Measurements from ENCODE around the gene PARP12. TPM values are rescaled to one million over a fixed set of nuclear protein-coding genes. Genes with fewer than 3 reads are reported as not detected.
A peak's percentile ranks its signal among the peaks of the same experiment; 100 is the strongest.

PARP12 gene
- total RNA-seq, 2 donors from 2014 or later = 58.7 to 63.2 TPM

DNA sequence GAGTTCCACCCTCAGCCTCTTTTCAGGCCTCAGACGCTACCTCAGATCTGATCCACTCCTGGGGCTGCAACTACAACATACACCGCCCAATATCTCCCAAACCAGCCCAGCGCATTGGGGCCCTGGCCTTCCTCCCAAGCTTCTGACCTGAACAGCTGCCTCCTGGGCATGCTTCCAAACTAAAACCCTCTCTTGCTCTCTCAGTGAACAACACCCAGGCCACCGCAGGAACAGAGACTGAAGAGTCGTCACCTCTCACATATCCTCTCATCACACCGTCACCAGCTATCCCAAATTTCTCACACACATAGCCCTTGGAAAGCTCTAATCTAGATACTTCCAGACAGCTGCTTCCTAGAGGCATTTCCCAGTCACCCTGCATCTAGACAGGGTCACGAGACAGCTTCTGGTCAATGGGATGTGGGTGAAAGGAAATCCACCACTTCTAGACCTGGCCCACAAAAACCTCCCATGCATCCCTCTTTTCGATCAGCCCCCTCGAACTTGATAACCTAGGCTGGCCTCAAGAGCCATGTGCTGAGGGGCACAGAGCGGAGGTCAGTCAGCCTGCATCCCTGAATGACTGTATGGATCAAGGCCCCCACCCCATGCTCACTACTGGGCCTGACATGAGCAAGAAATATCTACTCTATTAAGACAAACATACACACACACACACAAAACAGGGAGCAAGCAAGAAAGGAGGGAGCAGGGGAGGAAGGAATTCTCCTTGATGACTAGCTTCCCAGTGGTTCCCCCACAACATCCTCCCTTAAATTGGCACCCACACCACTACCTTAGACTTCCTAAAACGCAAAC, 1.8 kb downstream of the PARP12 start:
- intact Hi-C loops (cut with DNase I, micrococcal nuclease) = no loop called here
- DNase-seq = peak; percentile 46 to 52

GRCh38 chr7:140060243-140060630, 2.5 kb downstream of the PARP12 start:
- intact Hi-C loops (cut with DNase I, micrococcal nuclease) = no loop called here
- ATAC-seq (peak; percentile 5), DNase-seq (no peak)

More for the DNA sequence above, 1.8 kb downstream of the PARP12 start:
- no peak for ATAC-seq

DNA sequence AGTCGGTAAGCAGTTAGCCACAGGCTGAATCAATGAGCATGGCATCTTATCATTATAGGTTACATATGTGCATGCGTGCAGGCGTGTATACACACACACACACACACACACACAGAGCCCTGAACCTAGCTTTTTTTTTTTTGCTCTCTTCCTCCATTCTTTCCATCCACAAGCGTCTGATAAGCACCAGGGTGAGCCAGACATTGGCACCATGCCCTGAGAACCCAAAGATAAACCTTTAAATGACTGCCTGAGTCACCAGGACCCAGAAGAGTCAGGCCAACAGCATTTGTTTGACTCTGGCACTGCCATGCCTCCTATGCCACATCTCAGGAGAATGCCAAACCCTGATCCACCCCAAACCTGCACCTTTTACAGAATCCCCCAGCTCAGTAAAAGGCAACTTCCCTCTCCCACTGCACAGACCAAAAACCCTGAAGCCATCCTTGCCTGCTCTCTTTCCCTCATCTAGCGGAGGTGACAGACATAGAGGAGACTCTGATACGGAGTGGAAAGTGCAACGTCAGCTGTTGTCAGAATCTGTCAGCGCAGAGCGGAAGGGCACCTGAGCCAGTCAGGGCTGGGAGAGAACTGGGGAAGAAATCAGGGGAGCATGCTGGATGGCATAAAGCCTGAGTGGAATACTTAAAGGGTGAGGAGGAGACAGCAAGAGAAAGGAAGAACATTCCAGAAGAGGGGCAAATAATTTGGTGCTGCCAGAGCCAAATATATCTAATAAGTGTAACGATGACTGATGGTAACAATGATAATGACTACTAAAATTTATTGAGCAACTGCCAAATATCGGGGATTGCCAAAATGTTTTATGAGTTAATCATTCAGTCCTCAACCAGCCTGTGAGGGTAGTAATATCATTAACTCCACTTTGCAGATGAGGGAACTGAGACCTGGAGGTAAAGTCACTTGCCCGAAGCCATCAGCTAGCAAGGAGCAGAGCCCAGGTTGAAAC, 3.2 kb downstream of the PARP12 start:
- DNase-seq = peak; percentile 91 to 92
- peak; percentile 69 for ATAC-seq
- intact Hi-C loops (cut with DNase I, micrococcal nuclease) = no loop called here

GRCh38 chr7:140058517-140058916, 4.2 kb downstream of the PARP12 start:
- ATAC-seq = no peak
- intact Hi-C loops (cut with DNase I, micrococcal nuclease) = no loop called here
- DNase-seq = no peak

GRCh38 chr7:140057143-140057535, 5.6 kb downstream of the PARP12 start:
- intact Hi-C loops (cut with DNase I, micrococcal nuclease) = no loop called here
- ATAC-seq (no peak), DNase-seq (no peak)

- DNase-seq (no peak), ATAC-seq (no peak)
- intact Hi-C loops (cut with DNase I, micrococcal nuclease) = no loop called here
Observed at GRCh38 chr7:140056431-140057142, 6.2 kb downstream of the PARP12 start.

GRCh38 chr7:140055833-140056232, 6.9 kb downstream of the PARP12 start:
- DNase-seq (no peak), ATAC-seq (no peak)
- intact Hi-C loops (cut with DNase I, micrococcal nuclease) = no loop called here

DNA sequence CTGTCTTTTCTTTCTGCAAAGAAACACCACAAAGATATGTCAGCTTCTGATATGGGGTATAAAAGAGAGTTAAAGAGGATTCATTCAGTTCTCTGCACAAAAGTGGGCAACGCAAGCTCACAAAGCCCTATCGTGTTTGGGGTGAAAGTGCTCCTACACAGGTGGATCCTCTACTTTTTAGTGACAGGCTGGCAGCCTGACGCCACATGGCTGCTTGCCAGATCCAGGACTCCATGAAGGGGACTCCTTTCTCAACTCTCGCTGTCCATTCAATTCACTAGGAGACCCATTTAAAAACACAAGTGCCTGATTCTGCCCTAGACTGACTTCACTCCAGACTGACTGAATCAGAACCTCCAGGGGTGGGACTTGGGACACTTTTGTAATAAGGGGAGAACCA, 8.0 kb downstream of the PARP12 start:
- no peak for ATAC-seq
- intact Hi-C loops (cut with DNase I, micrococcal nuclease) = no loop called here
- no peak for DNase-seq

GRCh38 chr7:140053812-140054539, 8.8 kb downstream of the PARP12 start:
- DNase-seq = no peak
- no peak for ATAC-seq
- intact Hi-C loops (cut with DNase I, micrococcal nuclease) = no loop called here

- ATAC-seq (no peak), DNase-seq (no peak)
- intact Hi-C loops (cut with DNase I, micrococcal nuclease) = no loop called here
Observed at GRCh38 chr7:140051820-140052219, 10.9 kb downstream of the PARP12 start.

GRCh38 chr7:140050100-140050499, 12.7 kb downstream of the PARP12 start:
- ATAC-seq = no peak
- intact Hi-C loops (cut with DNase I, micrococcal nuclease) = no loop called here
- no peak for DNase-seq

- peak in 1 of 2 donors; percentile 35 for DNase-seq
- ATAC-seq = peak; percentile 92
- intact Hi-C loops (cut with DNase I, micrococcal nuclease) = no loop called here
Observed at GRCh38 chr7:140049339-140050024, 13.3 kb downstream of the PARP12 start.

GRCh38 chr7:140048989-140049338, 13.8 kb downstream of the PARP12 start:
- ATAC-seq (no peak), DNase-seq (no peak)
- intact Hi-C loops (cut with DNase I, micrococcal nuclease) = no loop called here

DNA sequence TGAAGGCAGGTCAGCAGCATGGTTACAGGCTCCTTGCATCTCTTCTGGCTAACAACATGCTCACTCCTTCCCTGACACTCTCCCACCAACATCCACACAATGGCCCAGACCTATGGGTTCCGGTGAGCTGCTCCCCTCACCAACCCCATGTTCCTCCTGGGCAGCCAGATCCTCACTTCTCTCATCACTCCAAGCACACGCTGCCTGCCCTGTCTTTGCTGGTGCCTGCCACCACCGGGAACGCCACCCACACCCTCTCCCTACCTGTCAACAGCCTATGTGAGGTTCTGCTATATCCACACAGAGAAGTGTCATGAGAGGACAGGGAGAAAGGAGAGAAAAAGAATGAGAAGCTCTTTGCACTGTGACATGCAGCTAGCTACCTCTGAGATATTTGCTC, 14.6 kb downstream of the PARP12 start:
- intact Hi-C loops (cut with DNase I, micrococcal nuclease) = no loop called here
- no peak for DNase-seq

DNA sequence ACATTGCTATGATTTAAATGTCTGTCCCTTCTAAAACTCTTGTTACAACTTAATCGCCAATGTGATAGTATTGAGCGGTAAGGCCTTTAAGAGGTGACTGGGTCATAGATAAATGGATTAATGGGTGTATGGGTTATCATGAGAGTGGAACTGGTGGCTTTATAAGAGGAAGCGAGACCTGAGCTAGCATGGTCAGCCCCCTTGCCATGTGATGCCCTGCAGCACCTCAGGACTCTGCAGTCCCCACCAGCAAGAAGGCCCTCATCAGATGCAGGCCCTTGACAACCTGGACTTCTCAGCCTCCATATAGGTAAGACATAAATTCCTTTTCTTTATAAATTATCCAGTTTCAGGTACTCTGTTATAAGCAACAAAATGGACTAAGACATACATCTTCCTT, 15.6 kb downstream of the PARP12 start:
- DNase-seq (no peak), ATAC-seq (no peak)
- intact Hi-C loops (cut with DNase I, micrococcal nuclease) = no loop called here

More for the DNA sequence above, 14.6 kb downstream of the PARP12 start:
- ATAC-seq = peak; percentile 29

GRCh38 chr7:140045697-140046096, 17.1 kb downstream of the PARP12 start:
- ATAC-seq (no peak), DNase-seq (no peak)
- intact Hi-C loops (cut with DNase I, micrococcal nuclease) = no loop called here

DNA sequence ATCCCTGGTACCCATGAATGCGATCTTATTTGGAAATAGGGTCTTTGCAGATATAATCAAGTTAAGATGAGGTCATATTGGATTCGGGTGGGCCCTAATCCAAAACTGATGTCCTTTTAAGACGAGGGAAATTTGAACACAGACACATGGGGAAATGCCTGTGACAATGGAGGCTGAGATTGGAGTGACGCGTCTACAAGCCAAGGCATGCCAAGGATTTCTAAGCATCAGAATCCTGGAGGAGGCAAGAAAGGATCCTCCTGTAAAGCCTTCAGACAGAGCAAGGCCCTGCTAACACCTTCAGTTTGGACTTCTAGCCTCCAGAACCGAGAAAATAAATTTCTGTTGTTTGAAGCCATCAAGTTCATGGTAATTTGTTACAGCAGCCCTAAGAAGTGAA, 18.5 kb downstream of the PARP12 start:
- no peak for DNase-seq
- intact Hi-C loops (cut with DNase I, micrococcal nuclease) = no loop called here
- ATAC-seq = no peak

- intact Hi-C loops (cut with DNase I, micrococcal nuclease) = no loop called here
- DNase-seq (no peak), ATAC-seq (no peak)
Observed at GRCh38 chr7:140042386-140042670, 20.4 kb downstream of the PARP12 start.
